ENCODE measurements around the gene MEF2C.

The MEF2C gene

DNA sequence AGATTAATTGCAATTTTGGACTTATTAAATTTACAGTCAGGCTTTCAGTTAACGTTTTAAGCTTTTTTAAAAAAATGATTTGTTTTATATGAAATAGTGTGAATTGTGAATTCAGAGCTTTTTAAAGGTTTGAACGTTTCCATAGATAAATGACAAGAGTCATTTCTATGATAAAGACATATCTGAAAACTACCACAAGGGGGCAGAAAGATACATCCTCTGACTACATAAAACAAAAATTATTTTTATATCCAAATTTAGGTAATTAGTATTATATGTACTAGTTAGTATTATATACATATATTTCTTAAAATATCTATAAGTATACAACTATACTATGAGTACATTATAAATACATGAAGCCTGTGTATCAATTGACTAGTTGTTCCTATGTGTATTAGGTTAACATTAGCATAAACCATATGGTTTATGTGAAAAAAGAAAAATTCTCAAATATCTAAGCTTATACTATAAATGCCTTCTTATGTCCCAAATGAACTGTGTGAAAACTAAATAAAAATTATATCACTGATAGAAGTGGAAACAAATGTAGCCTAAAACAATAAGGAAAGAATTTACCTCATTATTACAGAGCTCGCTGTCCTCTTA is 155.2 kb downstream of the MEF2C start:
- Mint-ChIP-seq H3K4me1 (no peaks in the 10 kb centered on the region), H3K36me3 (no peaks in the 10 kb centered on the region), H3K27ac (no peak overlapping the region), H3K27me3 (peaks cover 10% of the 10 kb centered on the region), H3K9me3 (no peaks in the 10 kb centered on the region), H3K4me3 (no peak overlapping the region)

DNA sequence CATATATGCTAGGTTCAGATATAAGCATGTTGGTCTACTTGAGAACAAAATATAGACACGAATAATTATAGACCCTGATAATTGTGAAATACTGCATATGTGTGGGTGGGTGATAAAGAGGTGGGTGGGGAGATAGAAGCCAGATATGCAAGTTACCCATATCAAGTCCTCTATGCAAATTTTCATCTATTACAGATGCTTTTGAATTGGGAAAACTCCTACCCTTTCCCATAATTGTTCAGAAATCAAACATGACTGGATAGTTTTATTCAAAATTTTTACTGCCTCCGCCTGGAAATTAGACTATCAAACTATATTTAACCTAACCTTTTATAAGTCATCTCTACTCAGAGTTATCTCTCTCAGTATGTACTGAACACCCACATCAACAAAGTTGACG is 157.5 kb downstream of the MEF2C start:
- no peak overlapping the region for H3K4me3 Mint-ChIP-seq
- no peaks in the 10 kb centered on the region for H3K36me3 Mint-ChIP-seq
- H3K27ac Mint-ChIP-seq = no peak overlapping the region
- H3K4me1 Mint-ChIP-seq = no peaks in the 10 kb centered on the region
- H3K27me3 Mint-ChIP-seq = peaks cover 18% of the 10 kb centered on the region
- no peaks in the 10 kb centered on the region for H3K9me3 Mint-ChIP-seq

DNA sequence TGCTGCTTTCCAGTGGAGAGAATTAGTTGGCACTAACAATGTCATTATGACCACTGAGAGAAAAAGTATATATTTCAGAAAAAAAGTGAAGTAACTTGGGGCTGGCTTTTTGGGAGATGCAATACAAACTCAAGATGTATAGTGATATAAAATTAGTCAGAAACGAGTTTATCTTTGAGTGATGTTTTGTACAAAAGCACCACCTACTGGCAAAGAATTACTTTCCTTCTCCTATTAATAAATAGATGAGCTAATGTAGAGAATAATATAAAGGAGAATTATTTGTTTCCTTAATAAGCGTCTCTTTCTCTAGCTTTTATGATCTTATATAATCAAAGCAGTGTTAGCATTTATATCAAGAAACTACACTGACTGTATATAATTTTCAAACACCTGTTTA is 158.8 kb downstream of the MEF2C start:
- Mint-ChIP-seq H3K27ac (no peak overlapping the region), H3K4me3 (no peak overlapping the region), H3K27me3 (peaks cover 18% of the 10 kb centered on the region), H3K36me3 (no peaks in the 10 kb centered on the region), H3K9me3 (no peaks in the 10 kb centered on the region), H3K4me1 (no peaks in the 10 kb centered on the region)

DNA sequence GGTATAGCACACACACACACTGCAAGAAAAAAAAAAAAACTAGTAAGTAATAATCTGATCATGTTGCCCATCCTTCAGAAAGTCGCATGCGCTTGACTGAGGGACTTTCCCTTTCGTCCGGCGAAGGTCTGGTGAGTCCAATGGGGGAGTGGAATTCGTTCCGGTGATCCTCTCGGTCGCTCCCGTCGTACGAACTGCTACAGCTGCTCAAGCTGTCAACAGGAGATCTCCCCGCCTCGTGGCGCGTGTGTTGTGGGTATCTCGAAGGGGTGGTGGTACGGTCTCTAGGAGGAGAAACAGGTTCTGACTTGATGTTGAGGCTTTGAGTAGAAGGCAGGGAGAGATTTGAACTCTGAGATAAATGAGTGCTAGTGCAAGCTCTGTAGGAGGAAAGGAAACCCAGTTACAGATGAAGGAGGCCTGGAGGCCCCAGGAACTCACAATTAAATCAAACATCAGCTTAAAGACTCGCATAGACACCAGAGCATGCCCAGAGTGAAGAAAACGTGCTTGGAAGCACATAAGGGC is 160.4 kb downstream of the MEF2C start:
- Mint-ChIP-seq H3K9me3 (no peaks in the 10 kb centered on the region), H3K4me3 (no peak overlapping the region), H3K27ac (no peak overlapping the region), H3K4me1 (no peaks in the 10 kb centered on the region), H3K27me3 (peaks cover 19% of the 10 kb centered on the region), H3K36me3 (no peaks in the 10 kb centered on the region)

DNA sequence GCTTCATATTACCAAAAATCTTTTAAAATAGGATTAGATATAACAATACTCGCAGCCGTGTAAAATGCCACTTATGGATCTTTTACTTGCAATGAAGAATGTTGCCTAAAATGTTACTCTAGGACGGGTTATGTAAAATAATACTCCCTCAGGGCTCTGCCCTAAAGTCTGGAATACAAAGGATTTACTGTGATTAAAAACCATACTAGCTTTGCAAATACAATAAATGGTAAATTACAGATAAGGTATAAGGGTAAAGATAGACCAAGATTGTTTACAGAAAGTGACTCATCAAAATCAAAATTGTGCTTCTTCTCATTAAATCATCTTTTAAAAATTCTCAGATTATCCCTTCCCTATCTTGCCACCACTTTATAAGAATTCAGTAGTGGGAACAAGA is 163.6 kb downstream of the MEF2C start:
- H3K36me3 Mint-ChIP-seq = no peaks in the 10 kb centered on the region
- H3K4me3 Mint-ChIP-seq = no peak overlapping the region
- peaks cover 18% of the 10 kb centered on the region for H3K27me3 Mint-ChIP-seq
- no peaks in the 10 kb centered on the region for H3K9me3 Mint-ChIP-seq
- H3K27ac Mint-ChIP-seq = no peak overlapping the region
- H3K4me1 Mint-ChIP-seq = no peaks in the 10 kb centered on the region

DNA sequence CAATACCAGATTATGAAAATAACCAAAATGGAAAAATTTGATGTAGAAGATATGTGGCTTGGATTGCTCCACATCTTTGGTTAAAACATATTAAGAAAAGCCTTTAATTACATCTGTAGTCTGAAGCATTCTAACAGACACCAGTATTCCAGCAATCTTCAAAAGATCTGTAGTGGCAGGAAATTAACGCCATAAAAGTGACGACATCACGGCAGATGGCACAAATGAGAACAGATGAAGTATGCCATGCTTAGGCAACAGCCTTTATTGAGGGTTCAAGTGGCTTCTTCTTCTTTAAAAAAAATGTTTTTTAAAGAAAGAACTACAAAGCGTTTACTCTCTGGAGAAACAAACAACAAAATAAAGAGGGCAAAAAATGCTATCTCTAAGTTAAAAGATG is 164.2 kb downstream of the MEF2C start:
- no peak overlapping the region for H3K4me3 Mint-ChIP-seq
- H3K27ac Mint-ChIP-seq = no peak overlapping the region
- H3K9me3 Mint-ChIP-seq = no peaks in the 10 kb centered on the region
- H3K36me3 Mint-ChIP-seq = no peaks in the 10 kb centered on the region
- peaks cover 18% of the 10 kb centered on the region for H3K27me3 Mint-ChIP-seq
- H3K4me1 Mint-ChIP-seq = no peaks in the 10 kb centered on the region

DNA sequence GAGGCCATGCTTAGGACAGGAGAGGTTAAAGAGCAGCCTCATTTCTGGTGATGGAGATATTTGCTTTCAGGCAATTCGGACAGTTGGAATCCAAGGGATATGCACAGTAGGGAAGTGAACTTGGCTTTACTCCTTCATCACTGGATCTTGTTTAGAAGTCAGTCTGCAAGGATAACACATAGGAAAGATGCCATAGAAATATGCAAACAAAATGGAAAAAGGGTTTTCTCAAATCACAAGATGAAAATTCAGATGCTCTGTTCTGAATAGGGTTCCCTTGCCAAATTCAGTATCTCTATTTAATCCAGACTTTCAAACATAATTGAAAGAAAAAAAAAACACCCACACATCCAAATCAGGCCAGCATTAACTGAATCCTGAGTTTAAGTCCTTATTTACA is 166.9 kb downstream of the MEF2C start:
- Mint-ChIP-seq H3K4me3 (no peak overlapping the region), H3K9me3 (no peaks in the 10 kb centered on the region), H3K27ac (no peak overlapping the region), H3K4me1 (no peaks in the 10 kb centered on the region), H3K27me3 (peaks cover 17% of the 10 kb centered on the region), H3K36me3 (no peaks in the 10 kb centered on the region)

DNA sequence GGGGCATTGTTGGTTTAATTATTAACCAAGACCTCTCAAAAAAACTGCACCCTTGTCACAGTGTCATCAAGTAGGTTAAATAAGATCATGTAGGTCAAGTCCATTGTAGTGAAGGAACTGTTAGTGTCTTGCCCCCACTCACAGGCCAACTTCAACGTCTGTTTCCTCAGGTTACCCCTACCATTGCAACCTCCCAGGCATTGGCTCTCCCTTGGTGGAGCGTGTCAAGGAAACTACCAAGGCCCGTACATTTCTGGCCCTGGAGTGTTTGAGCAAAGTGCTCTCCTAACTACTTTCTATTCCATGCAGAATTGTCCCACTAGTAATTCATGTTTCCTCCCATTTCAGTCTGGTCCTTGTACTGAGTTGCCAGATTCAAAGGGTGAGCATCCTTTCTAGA is 167.5 kb downstream of the MEF2C start:
- no peaks in the 10 kb centered on the region for H3K9me3 Mint-ChIP-seq
- no peak overlapping the region for H3K4me3 Mint-ChIP-seq
- peaks cover 15% of the 10 kb centered on the region for H3K27me3 Mint-ChIP-seq
- H3K36me3 Mint-ChIP-seq = no peaks in the 10 kb centered on the region
- H3K27ac Mint-ChIP-seq = no peak overlapping the region
- H3K4me1 Mint-ChIP-seq = no peaks in the 10 kb centered on the region

DNA sequence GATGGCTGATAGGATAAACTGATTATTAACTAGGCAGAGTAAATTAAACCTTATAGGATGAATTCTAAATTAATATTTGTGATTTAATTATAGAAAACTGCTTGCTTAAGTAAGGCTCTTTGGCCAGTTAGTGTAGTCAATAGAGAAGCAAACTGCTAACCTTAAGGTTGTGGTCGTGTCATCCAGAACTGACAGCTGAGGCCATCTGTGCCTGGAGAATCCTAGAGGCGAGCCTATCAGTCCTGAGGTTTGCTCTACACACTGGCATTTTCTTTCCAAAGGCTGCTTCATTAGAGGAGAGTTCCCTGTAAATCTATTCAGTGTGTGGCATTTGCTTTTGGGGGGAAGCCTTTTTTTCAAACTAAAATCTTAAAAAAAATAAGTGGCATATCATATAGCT is 169.2 kb downstream of the MEF2C start:
- H3K27ac Mint-ChIP-seq = no peak overlapping the region
- peaks cover 14% of the 10 kb centered on the region for H3K27me3 Mint-ChIP-seq
- H3K9me3 Mint-ChIP-seq = no peaks in the 10 kb centered on the region
- H3K36me3 Mint-ChIP-seq = no peaks in the 10 kb centered on the region
- H3K4me1 Mint-ChIP-seq = no peaks in the 10 kb centered on the region
- no peak overlapping the region for H3K4me3 Mint-ChIP-seq

DNA sequence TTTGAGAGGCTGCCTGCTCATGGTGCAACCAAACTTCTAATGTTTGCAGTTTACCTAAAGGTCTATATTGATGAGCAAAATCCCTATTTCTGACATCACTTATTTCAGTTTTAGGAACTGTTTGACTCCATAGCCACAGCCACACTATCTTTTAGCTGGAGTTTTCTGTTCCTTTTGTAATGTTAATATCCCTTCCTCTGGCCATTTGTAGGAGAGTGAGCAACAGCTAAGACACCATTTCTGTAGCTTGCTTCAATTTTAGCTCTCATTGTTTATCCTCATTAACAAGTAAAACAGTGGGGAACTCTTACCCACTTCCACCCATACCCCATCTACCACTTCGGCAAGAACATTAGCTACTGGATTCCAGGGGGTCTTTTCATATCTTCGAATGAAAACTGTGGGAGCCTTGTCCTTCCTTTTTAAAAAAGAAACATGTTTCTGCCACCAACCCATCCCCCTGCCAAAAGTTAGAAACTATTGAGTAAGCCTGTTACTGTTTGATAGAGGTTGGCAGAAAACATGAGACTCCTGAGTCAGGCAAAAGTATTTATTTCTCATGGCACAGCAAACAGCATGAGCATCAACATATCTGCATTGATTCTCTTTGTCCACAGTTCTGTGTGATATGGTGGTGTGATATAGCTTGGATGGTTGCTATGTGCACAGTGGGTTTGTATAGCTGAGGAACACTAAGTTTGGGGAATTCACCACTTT is 174.1 kb downstream of the MEF2C start:
- H3K4me1 Mint-ChIP-seq = no peaks in the 10 kb centered on the region
- H3K9me3 Mint-ChIP-seq = no peaks in the 10 kb centered on the region
- H3K36me3 Mint-ChIP-seq = no peaks in the 10 kb centered on the region
- no peak overlapping the region for H3K4me3 Mint-ChIP-seq
- peaks cover 12% of the 10 kb centered on the region for H3K27me3 Mint-ChIP-seq
- no peak overlapping the region for H3K27ac Mint-ChIP-seq

DNA sequence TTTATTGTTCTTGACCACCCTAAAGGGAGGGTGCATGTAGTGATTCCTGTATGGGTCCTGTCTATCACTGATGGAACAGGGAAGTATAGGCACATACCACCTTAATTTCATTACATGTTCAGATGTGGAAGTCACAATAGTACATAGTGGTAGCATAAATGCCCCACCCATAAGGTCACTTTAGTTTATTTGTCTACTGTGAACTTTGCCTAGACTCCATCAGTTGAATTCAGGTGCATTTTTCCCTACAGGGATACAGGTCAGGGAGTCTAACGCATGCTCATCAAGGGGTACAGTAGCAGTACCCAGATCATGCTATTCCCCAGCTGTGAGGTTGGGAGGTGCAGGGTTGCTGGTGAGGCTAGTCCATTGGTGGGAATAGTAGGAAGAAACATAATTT is 175.0 kb downstream of the MEF2C start:
- H3K4me1 Mint-ChIP-seq = no peaks in the 10 kb centered on the region
- no peak overlapping the region for H3K4me3 Mint-ChIP-seq
- no peaks in the 10 kb centered on the region for H3K9me3 Mint-ChIP-seq
- peaks cover 12% of the 10 kb centered on the region for H3K27me3 Mint-ChIP-seq
- H3K36me3 Mint-ChIP-seq = no peaks in the 10 kb centered on the region
- no peak overlapping the region for H3K27ac Mint-ChIP-seq

DNA sequence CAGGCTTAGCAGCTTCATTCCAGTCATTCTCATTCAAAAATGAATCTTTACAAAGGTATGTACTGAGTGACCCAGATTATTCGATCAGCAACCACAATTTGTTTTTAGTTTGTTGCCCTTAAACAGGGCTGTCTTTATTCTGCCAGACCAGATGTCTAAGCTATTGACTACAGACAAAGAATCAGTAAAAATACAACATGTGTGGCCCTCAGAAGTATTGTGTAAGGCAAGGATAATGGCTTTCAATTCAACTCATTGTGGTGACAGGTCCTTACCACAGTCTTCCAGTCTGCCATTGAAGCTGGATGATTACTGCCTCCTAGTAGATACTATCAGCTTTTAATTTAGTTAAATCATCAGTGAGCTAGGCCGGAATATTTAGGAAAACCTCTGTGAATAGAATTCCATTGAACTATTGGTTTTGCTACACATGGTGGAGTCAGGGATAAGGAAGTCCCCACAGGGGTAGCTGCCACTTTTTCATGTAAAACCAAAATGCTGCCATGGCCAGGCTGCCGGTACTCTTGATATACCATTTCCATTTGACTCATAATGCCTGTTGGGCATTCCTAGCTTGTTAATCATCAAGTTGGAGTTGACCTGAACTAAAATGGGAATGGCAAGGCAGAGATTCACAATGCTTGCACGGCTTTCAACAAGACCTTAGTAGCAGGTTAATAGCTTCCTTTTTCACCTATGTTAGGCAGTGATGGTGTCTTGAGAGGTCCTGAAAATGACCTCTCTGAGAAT is 175.6 kb downstream of the MEF2C start:
- Mint-ChIP-seq H3K4me3 (no peak overlapping the region), H3K9me3 (no peaks in the 10 kb centered on the region), H3K27ac (no peak overlapping the region), H3K27me3 (peaks cover 8% of the 10 kb centered on the region), H3K4me1 (no peaks in the 10 kb centered on the region), H3K36me3 (no peaks in the 10 kb centered on the region)

DNA sequence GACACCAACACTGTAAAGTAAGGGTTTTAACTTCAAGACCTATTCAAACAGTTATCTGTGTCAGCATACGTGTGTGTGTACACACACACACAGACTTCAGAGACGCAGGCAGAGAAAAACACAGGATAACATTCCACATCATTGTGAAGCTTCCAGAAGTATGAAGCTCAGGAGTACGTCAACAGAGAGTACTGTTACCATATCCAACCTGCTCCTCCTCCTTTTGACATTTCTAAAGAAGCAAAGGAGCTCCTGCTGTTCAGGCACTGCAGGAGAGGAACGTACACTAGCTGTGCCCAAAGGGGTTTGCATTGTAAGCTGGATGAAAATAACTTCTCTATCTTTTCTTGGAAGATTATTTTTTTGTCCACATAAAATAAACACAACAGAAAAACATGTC is 180.7 kb downstream of the MEF2C start:
- no peaks in the 10 kb centered on the region for H3K9me3 Mint-ChIP-seq
- no peak overlapping the region for H3K4me3 Mint-ChIP-seq
- no peaks in the 10 kb centered on the region for H3K4me1 Mint-ChIP-seq
- H3K27me3 Mint-ChIP-seq = peaks cover 32% of the 10 kb centered on the region
- H3K27ac Mint-ChIP-seq = no peak overlapping the region
- peaks cover 1% of the 10 kb centered on the region for H3K36me3 Mint-ChIP-seq

DNA sequence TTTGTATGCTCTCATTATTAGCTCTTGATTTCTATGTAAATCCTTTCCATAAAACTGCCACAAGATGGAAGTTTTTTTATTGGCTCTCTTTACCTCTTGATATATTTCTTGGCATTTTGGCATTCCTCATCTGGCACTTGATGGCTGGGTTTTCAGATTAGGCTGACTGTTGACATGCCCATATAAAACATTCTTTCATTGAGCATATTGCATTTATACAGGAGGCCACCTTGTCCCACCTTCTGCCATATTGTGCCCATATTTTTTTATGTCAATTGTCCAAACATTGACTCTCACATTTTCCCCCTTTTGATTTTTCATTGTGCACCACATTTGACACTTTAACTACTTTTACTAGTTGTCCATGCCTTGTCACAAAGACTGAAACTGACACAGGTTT is 182.9 kb downstream of the MEF2C start:
- no peaks in the 10 kb centered on the region for H3K4me1 Mint-ChIP-seq
- H3K4me3 Mint-ChIP-seq = no peak overlapping the region
- H3K27ac Mint-ChIP-seq = no peak overlapping the region
- peaks cover 42% of the 10 kb centered on the region for H3K27me3 Mint-ChIP-seq
- no peaks in the 10 kb centered on the region for H3K9me3 Mint-ChIP-seq
- H3K36me3 Mint-ChIP-seq = peaks cover 1% of the 10 kb centered on the region

DNA sequence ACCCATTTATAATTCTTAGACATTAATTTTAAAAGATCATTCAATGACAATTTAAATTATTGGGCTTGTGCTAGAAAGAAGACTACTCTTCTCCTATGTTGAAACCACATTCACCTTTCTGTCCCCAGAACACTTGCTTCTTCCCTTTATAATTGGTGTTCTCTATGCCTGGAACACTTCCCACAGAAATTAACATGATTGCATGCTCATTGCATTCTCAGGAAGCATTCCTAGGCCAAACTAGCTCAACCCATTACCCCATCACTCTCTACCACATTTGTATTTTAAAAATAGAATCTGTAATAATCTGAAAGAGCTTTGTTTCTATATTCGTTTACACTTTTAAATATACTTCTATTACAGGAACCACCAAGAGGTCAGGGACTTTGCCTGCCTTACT is 184.7 kb downstream of the MEF2C start:
- H3K9me3 Mint-ChIP-seq = no peaks in the 10 kb centered on the region
- peaks cover 49% of the 10 kb centered on the region for H3K27me3 Mint-ChIP-seq
- no peaks in the 10 kb centered on the region for H3K4me1 Mint-ChIP-seq
- peaks cover 1% of the 10 kb centered on the region for H3K36me3 Mint-ChIP-seq
- H3K27ac Mint-ChIP-seq = no peak overlapping the region
- H3K4me3 Mint-ChIP-seq = no peak overlapping the region

DNA sequence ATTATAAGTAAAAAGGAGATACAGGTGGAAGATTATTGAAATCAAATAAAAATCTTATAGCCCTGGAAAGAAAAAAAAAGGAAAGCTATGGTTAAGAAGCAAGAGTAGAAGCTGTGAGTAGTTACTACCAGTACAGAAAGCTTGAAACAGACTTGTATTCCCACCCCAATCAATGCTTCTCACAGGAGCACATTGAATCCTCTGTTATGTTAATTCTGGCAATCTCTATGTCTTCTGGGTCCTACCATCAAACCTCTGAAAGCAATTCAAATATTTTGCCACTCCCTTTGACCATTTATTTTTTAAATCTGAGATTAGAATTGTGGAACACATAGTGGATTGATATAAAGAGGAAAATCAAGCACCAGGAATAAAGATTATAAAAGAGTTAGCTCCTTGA is 186.5 kb downstream of the MEF2C start:
- Mint-ChIP-seq H3K9me3 (no peaks in the 10 kb centered on the region), H3K27ac (no peak overlapping the region), H3K4me1 (no peaks in the 10 kb centered on the region)

More for the DNA sequence above, 186.5 kb downstream of the MEF2C start:
- Mint-ChIP-seq H3K36me3 (peaks cover 1% of the 10 kb centered on the region), H3K27me3 (peaks cover 58% of the 10 kb centered on the region), H3K4me3 (no peak overlapping the region)
